ENCODE data around the gene TIMM50. TPM values are rescaled to one million over a fixed set of nuclear protein-coding genes. Genes with fewer than 3 reads are reported as not detected.

The TIMM50 gene
- total RNA-seq, 1 donor from 2014 or later: 67.6 TPM

DNA sequence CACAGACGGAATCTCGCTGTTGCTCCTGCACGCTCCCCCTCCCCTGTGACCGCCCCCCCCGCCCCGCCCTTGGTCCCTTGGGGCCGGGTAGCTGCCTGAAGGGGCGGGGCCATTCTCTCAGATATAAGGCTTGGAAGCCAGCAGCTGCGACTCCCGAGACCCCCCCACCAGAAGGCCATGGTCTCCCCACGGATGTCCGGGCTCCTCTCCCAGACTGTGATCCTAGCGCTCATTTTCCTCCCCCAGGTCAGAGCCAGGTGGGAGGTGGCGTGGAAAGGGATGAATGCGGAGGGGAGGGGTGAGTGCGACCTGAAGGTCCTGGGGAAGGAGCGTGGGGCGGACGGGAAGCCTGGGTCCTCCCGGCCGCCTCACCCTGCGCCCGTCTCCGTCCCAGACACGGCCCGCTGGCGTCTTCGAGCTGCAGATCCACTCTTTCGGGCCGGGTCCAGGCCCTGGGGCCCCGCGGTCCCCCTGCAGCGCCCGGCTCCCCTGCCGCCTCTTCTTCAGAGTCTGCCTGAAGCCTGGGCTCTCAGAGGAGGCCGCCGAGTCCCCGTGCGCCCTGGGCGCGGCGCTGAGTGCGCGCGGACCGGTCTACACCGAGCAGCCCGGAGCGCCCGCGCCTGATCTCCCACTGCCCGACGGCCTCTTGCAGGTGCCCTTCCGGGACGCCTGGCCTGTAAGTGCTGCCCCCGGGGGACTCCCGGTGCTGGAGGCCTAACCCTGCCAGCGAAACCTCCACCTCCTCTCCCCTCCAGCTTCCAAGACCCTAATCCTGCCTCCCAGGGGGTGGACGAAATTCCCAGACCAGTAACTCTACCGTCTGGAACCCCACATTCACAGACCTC, 18.4 kb downstream of the TIMM50 start, which contains the start of gene DLL3:
Gene DLL3 (plus strand): TSS at position 150 of the 845 bp plus-strand sequence. CDS start 28 bp downstream, at position 178.
- intact Hi-C loops (cut with micrococcal nuclease): no loop called here

DNA sequence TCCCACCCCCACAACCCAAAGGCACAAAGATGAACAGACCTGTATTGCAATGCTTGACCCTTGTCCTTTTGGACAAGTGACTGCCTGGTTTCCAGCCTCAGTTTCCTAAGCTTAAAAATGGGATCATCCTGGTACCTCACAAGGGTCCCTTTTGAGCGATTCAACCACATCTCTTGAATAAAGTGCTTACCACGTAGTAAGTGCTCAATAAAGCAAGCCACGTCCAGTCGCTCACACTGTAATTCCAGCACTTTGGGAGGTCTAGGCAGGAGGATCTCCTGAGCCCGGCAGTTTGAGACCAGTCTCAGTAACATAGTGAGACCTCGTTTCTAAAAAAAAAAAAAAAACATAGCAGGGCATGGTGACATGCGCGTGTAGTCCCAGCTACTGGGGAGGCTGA, 19.3 kb downstream of the TIMM50 start:
- intact Hi-C loops (cut with micrococcal nuclease): loop anchor here (2.0 kb wide), 1 partner anchor 19 kb away; the partner anchor contains the start of gene TIMM50

DNA sequence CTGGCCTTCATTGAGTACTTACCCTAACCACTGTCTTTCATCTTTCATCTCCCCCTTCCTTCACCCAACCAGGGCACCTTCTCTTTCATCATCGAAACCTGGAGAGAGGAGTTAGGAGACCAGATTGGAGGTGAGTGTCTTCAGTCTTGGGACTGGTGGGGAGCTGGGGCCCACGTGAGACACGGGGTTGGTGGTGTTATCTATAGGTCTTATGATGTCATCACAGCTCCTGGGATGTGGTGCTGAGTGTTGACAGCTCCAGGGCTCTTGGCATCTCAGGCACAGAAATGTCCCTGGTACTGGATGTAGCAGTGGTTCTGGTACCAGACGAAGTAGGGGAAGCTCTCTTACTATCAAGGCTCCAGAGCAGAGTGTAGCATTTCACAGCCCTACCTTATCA, 19.9 kb downstream of the TIMM50 start:
- intact Hi-C loops (cut with micrococcal nuclease): loop anchor here (2.0 kb wide), 1 partner anchor 20 kb away; the partner anchor contains the start of gene TIMM50

DNA sequence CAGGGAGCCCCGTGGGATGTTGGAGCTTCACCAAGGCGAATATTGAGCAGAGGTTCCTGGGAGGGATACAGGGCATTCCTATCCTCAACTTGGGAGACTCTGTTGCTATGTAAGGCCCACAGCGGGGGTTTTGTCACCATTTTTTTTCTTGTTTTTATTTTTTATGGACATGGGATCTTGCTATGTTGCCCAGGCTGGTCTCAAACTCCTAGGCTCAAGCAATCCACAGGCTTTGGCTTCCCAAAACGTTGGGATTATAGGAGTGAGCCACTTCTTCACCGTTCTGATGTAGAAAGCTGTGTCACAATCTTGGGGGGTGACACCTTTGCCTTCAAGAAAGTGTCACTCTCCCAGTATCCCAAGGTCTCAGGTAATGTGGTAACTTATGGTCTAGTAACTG, 20.7 kb downstream of the TIMM50 start:
- intact Hi-C loops (cut with micrococcal nuclease): loop anchor here (2.0 kb wide), 1 partner anchor 21 kb away; the partner anchor contains the start of gene TIMM50

DNA sequence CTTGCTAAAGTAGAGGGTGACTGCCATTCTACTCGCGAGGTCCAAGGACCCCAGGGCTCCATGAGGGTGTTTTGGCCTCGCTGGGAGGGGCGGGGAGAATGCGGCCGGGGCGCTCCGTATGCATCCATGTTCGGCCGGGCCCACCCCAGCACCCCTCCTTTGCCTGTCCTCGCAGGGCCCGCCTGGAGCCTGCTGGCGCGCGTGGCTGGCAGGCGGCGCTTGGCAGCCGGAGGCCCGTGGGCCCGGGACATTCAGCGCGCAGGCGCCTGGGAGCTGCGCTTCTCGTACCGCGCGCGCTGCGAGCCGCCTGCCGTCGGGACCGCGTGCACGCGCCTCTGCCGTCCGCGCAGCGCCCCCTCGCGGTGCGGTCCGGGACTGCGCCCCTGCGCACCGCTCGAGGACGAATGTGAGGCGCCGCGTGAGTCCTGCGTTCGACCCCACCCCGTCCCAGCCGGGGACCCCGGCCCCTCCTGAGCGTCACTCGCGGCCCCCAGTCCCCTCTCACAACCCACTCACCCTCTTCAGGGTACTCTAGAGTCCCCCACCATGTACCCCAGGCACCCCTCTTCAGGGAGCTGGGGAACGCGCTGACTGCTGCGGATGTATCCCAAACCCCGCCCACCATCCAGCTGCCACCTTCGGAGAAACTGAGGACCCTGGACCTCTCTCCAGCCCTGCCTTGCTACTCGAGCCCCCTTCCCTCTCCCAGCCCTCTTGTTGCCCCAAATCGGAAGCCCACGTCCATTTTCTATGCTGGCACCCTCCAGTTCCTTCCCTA, 22.2 kb downstream of the TIMM50 start:
- intact Hi-C loops (cut with micrococcal nuclease): loop anchor here (1.0 to 2.0 kb wide), 2 partner anchors 30 to 63 kb away; partner anchors contain the start of gene EID2B

DNA sequence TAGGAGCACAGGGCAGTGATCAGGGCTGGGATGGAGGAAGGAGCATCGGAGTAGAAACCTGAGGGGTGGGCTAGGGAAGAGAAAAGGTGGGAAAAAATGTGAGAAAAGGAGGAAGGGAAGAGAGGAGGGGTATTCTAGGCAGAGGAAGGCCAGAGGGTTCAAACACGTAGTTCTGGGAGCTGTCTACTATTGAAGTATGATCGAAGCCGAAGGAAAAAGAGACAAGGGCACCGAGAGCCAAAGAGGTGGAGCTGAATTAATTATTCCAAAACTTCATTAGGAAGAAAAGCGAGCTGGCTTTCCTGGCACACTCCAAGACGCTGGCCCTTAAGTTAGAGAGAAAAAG, 25.9 kb downstream of the TIMM50 start:
- intact Hi-C loops (cut with micrococcal nuclease): no loop called here

DNA sequence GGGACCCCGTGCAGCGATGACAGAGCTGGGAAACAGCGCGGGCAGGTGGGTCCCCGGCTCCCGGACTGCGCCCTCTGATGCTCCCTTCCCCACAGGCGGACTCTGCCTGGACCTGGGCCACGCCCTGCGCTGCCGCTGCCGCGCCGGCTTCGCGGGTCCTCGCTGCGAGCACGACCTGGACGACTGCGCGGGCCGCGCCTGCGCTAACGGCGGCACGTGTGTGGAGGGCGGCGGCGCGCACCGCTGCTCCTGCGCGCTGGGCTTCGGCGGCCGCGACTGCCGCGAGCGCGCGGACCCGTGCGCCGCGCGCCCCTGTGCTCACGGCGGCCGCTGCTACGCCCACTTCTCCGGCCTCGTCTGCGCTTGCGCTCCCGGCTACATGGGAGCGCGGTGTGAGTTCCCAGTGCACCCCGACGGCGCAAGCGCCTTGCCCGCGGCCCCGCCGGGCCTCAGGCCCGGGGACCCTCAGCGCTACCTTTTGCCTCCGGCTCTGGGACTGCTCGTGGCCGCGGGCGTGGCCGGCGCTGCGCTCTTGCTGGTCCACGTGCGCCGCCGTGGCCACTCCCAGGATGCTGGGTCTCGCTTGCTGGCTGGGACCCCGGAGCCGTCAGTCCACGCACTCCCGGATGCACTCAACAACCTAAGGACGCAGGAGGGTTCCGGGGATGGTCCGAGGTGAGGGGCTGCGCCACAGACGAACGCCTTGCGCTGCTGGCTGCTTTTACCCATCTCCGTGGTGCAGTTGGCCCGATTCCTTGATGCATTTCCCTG, 26.5 kb downstream of the TIMM50 start:
- intact Hi-C loops (cut with micrococcal nuclease): loop anchor here (1.0 kb wide), 1 partner anchor 25 kb away; the partner anchor contains the start of gene EID2B

DNA sequence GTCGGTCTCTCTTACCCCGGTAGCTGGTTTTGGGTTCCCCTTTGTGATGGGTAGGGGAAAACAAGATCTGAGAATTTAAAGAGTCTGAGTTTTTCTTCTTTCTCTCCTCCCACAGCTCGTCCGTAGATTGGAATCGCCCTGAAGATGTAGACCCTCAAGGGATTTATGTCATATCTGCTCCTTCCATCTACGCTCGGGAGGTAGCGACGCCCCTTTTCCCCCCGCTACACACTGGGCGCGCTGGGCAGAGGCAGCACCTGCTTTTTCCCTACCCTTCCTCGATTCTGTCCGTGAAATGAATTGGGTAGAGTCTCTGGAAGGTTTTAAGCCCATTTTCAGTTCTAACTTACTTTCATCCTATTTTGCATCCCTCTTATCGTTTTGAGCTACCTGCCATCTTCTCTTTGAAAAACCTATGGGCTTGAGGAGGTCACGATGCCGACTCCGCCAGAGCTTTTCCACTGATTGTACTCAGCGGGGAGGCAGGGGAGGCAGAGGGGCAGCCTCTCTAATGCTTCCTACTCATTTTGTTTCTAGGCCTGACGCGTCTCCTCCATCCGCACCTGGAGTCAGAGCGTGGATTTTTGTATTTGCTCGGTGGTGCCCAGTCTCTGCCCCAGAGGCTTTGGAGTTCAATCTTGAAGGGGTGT, 27.2 kb downstream of the TIMM50 start:
- intact Hi-C loops (cut with micrococcal nuclease): loop anchor here (1.0 kb wide), 1 partner anchor 24 kb away; the partner anchor contains the start of gene EID2B

DNA sequence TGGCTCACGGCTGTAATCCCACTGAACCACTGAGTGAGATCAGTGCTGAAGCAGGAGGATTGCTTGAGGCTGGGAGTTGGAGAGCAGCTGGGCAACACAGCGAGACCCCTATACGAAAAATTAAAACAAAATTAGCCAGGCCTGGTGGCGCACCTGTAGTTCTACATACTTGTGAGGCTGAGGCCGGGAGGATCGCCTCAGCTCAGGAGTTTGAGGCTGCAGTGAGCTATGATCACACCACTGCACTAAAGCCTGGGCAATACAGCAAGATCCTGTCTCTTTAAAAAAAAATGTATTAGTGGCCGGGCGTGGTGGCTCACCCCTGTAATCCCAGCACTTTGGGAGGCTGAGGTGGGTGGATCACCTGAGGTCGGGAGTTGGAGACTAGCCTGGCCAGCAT, 28.0 kb downstream of the TIMM50 start:
- intact Hi-C loops (cut with micrococcal nuclease): no loop called here

DNA sequence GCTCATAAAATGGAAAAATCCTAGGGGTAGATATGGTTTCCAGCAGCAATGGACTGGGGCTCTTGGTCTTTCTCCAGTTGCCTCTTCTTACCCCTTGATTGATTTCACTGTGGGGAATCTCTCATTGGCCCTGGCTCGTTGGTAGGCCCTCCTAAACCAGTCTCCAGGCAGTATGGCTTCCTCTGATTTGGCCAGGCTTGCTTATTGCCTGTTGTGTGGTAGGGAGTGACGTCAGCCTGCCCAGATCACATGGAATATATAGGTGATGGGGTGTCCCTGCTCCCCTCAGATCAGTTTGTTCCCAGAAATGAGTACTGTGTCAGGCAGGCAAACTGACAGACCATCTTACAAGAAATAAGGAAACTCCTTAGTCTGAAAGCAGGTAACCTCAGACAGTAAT, 28.6 kb downstream of the TIMM50 start:
- intact Hi-C loops (cut with micrococcal nuclease): no loop called here

DNA sequence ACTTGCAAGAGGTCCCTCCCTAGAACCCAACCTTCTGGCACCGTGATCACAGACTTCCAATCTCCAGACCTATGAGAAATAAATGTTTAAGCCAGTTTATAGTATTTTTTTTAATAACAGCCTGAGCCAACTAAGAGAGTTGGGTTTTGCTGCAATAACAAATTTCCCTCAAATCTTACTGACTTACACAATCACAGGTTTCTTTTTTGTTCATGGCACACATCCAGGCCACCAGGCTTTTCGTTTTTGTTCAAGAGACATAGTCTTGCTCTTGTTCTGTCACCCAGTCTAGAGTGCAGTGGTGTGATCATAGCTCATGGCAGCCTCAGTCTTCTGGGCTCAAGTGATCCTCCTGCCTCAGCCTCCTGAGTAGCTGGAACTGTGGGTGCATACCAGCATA, 32.4 kb downstream of the TIMM50 start:
- intact Hi-C loops (cut with micrococcal nuclease): no loop called here

DNA sequence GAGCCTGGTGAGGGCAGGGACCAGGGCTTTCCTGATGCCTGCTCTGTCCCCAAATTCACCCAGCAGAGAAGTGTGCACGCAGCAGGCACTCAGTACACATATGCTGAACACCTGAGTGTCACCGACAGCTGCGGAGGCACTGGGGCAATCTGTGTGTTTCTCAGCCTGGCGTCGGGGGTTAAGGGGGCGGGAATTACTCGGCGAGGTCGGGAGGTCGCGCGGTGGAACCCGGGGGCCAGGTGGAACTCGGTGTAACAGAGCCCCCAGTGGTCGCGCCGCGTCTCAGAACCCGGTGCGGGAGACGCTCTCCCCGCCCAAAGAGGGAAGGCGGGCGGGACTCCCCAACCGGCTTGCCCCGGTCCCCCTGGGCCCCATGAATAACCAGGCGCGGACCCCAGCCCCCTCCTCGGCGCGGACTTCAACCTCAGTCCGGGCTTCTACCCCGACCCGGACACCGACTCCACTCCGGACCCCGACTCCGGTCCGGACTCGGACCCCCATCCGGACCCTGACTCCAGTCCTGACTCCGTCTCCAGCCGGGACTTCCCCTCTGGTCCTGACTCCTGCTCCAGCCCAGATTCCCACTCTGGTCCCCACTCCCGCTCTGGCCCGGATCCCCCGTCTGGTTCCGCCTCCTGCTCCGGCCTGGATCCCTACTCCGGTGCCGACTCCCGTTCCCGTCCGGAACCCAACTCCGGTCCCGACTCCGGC, 34.4 kb downstream of the TIMM50 start, which contains the start of gene SELENOV:
Gene SELENOV (plus strand): TSS at position 300 of the 711 bp plus-strand sequence. CDS start 74 bp downstream, at position 374.
- intact Hi-C loops (cut with micrococcal nuclease): no loop called here

DNA sequence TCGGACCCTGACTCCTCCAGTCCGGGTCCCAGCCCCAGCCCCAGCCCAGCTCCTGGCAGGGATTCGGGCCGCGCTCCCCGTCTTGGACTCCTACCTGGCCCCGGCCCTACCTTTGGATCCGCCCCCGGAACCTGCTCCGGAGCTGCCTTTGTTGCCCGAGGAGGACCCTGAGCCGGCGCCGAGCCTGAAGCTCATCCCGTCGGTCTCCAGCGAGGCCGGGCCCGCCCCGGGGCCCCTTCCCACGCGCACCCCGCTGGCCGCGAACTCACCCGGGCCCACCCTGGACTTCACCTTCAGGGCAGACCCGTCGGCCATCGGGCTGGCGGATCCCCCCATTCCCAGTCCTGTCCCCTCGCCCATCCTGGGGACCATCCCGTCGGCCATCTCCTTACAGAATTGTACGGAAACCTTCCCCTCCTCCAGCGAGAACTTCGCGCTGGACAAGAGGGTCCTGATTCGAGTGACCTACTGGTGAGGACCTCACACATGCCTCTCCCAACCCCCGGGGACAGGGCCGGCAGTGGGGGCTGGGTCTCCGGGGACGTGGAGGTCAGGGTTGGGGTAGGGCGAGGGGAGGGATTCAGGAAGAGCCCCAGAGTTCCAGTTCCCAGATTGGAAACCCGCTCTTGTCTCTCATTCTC, 35.0 kb downstream of the TIMM50 start:
- intact Hi-C loops (cut with micrococcal nuclease): no loop called here

DNA sequence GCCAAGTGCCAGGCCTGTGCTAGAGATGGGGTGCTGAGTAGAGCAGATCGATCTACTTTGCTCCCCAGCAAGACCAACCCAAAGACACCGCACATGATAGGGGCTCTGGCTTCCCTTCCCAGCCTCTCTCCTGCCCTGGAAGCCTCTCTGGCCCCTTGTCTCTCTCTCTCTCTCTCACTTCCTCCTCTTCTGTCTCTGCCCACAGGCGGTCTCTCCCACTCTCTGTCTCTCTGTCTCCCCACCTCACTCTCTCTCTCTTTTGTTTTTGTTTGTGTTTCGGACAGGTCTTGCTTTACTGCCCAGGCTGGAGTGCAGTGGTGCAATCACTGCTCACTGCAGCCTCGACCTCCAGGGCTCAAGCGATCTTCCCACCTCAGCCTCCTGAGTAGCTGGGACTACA, 35.6 kb downstream of the TIMM50 start:
- intact Hi-C loops (cut with micrococcal nuclease): no loop called here

DNA sequence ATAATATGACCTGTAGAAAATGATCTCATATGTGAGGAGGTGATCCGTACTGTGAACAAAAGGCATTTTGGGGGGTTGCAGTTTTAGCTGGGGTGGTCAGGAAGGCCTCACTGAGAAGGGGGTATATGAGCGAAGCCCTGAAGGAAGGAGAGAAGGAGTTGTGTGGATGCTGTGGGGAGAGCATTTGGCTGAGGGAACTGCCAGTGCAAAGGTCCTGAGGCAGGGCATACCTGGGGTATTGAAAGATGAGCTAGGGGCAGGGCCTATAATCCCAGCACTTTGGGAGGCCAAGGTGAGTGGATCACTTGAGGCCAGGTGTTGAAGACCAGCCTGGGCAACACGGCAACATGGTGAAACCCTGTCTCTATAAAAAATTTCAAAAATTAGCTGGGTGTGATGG, 36.8 kb downstream of the TIMM50 start:
- intact Hi-C loops (cut with micrococcal nuclease): no loop called here

DNA sequence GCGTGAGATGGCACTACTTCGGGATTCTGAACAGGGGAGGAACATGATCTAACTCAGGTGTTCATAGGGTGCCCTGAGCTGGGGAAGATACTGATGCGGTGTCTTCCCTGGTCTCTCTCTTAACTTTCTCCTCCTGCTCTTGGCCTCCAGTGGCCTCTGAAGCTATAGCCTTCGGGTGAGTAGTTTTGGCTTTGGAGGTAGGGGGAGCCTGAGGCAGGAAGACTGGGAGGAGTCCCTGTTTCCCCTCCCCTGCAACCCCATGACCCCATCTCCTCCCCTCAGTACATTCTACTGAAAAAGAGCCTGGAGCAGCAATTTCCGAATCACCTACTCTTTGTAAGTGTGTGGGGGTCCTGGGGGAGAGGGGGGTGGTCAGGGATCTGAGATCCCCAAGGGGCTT, 37.8 kb downstream of the TIMM50 start:
- intact Hi-C loops (cut with micrococcal nuclease): no loop called here

DNA sequence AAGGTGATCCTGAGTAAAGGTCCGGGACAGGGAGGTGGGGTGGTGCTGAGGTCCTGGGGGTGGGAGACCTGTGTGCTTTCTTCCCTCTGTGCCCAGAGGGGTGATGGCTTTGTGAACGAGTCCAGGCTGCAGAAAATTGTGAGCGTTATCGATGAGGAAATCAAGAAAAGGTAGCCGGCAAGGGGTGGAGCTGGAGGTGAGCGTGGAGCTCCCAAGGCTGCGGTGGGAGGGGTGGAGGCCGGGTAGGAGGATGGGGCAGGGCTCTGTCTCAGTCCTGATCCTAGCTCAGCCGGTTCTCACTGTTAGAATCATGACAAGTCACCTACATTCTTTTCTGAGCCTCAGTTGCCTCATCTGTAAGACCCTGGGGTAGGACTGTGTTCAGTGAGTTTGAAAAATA, 38.3 kb downstream of the TIMM50 start:
- intact Hi-C loops (cut with micrococcal nuclease): no loop called here

DNA sequence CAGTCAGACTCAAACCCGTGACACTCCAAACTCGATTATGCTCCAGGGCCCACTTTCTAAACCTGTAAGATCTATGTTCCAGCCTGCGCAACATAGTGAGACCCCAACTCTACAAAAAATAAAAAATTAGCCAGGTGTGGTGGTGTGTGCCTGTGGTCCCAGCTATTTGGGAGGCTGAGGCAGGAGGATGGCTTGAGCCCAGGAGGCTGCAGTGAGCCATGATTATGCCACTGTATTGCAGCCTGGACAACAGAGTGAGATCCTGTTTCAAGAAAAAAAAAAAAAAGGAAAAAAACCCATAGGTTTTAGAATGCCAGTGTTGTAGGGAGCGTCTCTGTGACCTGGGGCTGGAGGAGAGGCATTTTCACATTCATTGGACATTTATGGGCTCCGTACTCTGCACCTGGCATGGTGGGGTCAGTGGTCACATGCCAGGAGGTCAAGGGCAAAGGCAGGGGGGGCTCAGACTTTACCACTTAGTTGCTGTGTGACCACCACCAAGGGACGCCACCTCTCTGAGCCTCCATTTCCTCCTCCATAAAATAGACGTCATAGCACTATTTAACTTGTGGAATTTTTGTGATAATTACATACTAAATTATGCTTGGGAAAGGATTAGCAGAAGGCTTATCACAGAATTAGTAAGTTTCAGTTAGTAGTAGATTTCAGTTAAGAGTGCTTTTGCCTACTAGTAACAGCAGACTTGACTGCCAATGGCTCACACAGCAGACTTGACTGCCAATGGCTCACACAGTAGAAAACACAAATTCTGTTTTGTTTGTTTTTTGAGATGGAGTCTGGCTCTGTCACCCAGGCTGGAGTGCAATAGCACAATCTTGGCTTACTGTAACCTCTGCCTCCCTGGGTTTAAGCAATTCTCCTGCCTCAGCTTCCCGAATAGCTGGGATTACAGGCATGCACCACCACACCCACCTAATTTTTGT, 40.2 kb downstream of the TIMM50 start:
- intact Hi-C loops (cut with micrococcal nuclease): no loop called here
